ENCODE measurements around the gene RALGDS.

- TF ChIP-seq CTCF (IDR thresholded peaks at IDR 0.05): no peak
- TF ChIP-seq EZH2 (IDR thresholded peaks at IDR 0.05; ENCODE audit: borderline replicate concordance, insufficient read depth, low read depth, low read length, poor library complexity, severe bottlenecking): no peak
Measured at GRCh38 chr9:133146746-133147411, 25.8 kb upstream of the RALGDS start.
